IMR-90 (cell line): ENCODE data around the gene ITIH2. TPM values are rescaled to one million over a fixed set of nuclear protein-coding genes. Genes with fewer than 3 reads are reported as not detected.

ENCODE experiments used
- ATAC-seq: fragments of 200-7000 bp; cut with Tn5 transposase; 2 replicates; pipeline ENCODE4 v1.9.1; 2020; ENCODE audit warnings: low read depth, mild to moderate bottlenecking, moderate library complexity
- BruUV-seq: library from RNA; stranded (reverse); fragments of 400-500 nt; replicated peaks from 2 replicates; lab custom pipeline; 2021; lab: Mats Ljungman, UMichigan
- CTCF ChIA-PET: fragments of 300-600 bp; formaldehyde crosslinking; extraction: SDS; loops from one replicate; lab custom pipeline; 2021; ENCODE audit warnings: antibody characterized with exemption; lab: Yijun Ruan, JAX
- POLR2A ChIA-PET: fragments of 300-600 bp; sonication (Branson Sonifier 250); formaldehyde crosslinking; loops from one replicate; lab custom pipeline; 2022; ENCODE audit warnings: antibody characterized with exemption; ENCODE audit not compliant: unreplicated experiment; lab: Charles Lee
- DNase-seq: peaks from one replicate; pipeline ENCODE4 v3.0.0; 2013
- H2AFZ ChIP-seq: replicated peaks from 2 replicates; pipeline ENCODE3; 2013; ENCODE audit warnings: low read length, mild to moderate bottlenecking; ENCODE audit not compliant: poor library complexity
- H2AK5ac ChIP-seq: 2 replicates; pipeline ENCODE4 v1.6.1; 2013; ENCODE audit warnings: low read depth, low read length, inconsistent platforms
- H2AK9ac ChIP-seq: replicated peaks from 2 replicates; pipeline ENCODE3; 2013; ENCODE audit warnings: mild to moderate bottlenecking, low read depth, low read length, moderate library complexity; ENCODE audit not compliant: poor library complexity
- H2BK120ac ChIP-seq: 2 replicates; pipeline ENCODE4 v1.6.1; 2013; ENCODE audit warnings: low read depth, low read length, inconsistent platforms
- H2BK15ac ChIP-seq: 3 replicates; pipeline ENCODE4 v1.6.1; 2013; ENCODE audit warnings: low read depth, low read length, inconsistent platforms
- H2BK20ac ChIP-seq: 2 replicates; pipeline ENCODE4 v1.6.1; 2013; ENCODE audit warnings: low read depth, mild to moderate bottlenecking, inconsistent platforms, low read length, moderate library complexity
- H2BK5ac ChIP-seq: 2 replicates; pipeline ENCODE4 v1.6.1; 2013; ENCODE audit warnings: mild to moderate bottlenecking, low read depth, low read length, inconsistent platforms; ENCODE audit not compliant: poor library complexity, severe bottlenecking
- H3K14ac ChIP-seq: replicated peaks from 2 replicates; pipeline ENCODE4 v1.6.1; 2013; ENCODE audit warnings: low read depth, low read length, inconsistent platforms
- H3K18ac ChIP-seq: 2 replicates; pipeline ENCODE4 v1.6.1; 2013; ENCODE audit warnings: low read depth, low read length, control low read depth
- H3K23ac ChIP-seq: 2 replicates; pipeline ENCODE4 v1.6.1; 2013; ENCODE audit warnings: low read depth, low read length, inconsistent platforms
- H3K27ac ChIP-seq: 2 replicates; pipeline ENCODE4 v1.5.1; 2013; ENCODE audit warnings: mild to moderate bottlenecking, control low read depth, low read length; ENCODE audit not compliant: insufficient read depth
- H3K27me3 ChIP-seq: 2 replicates; pipeline ENCODE4 v1.6.1; 2013; ENCODE audit warnings: low read length; ENCODE audit not compliant: control insufficient read depth, insufficient read depth
- H3K36me3 ChIP-seq: 2 replicates; pipeline ENCODE4 v1.6.1; 2013; ENCODE audit warnings: low read length, mixed read lengths; ENCODE audit not compliant: control insufficient read depth, insufficient read depth
- H3K4ac ChIP-seq: 2 replicates; pipeline ENCODE4 v1.6.1; 2013; ENCODE audit warnings: low read depth, low read length, inconsistent platforms
- H3K4me1 ChIP-seq: 2 replicates; pipeline ENCODE4 v1.6.1; 2013; ENCODE audit warnings: low read length, mixed read lengths; ENCODE audit not compliant: control insufficient read depth, insufficient read depth
- H3K4me2 ChIP-seq: 2 replicates; pipeline ENCODE4 v1.6.1; 2013; ENCODE audit warnings: low read depth, mild to moderate bottlenecking, control low read depth, low read length, moderate library complexity
- H3K4me3 ChIP-seq: 2 replicates; pipeline ENCODE4 v1.5.1; 2013; ENCODE audit warnings: low read depth, mild to moderate bottlenecking, control low read depth, low read length, moderate library complexity; ENCODE audit not compliant: insufficient read depth
- H3K56ac ChIP-seq: 2 replicates; pipeline ENCODE4 v1.6.1; 2013; ENCODE audit warnings: low read length, inconsistent platforms; ENCODE audit not compliant: insufficient read depth; ENCODE audit errors: extremely low read depth
- H3K79me1 ChIP-seq, 2 experiments: 2 replicates each; pipeline ENCODE4 v1.6.1; 2013; ENCODE audit warnings: low read length in 2 of 2, inconsistent platforms in 1 of 2, low read depth in 1 of 2
- H3K9ac ChIP-seq: 2 replicates; pipeline ENCODE4 v1.6.1; 2013; ENCODE audit warnings: low read depth, low read length, control low read depth
- H3K9me1 ChIP-seq: 2 replicates; pipeline ENCODE4 v1.6.1; 2013; ENCODE audit warnings: low read length, inconsistent platforms; ENCODE audit not compliant: insufficient read depth
- H3K9me3 ChIP-seq: 2 replicates; pipeline ENCODE4 v1.6.1; 2013; ENCODE audit warnings: low read length; ENCODE audit not compliant: control insufficient read depth, insufficient read depth
- H4K20me1 ChIP-seq: 2 replicates; pipeline ENCODE4 v1.6.1; 2013; ENCODE audit warnings: low read length, inconsistent platforms; ENCODE audit not compliant: insufficient read depth
- H4K5ac ChIP-seq: 2 replicates; pipeline ENCODE4 v1.6.1; 2013; ENCODE audit warnings: mild to moderate bottlenecking, low read depth, low read length, control low read depth
- H4K8ac ChIP-seq, 2 experiments: 2 replicates each; pipeline ENCODE4 v1.6.1; 2013; ENCODE audit warnings: low read depth in 2 of 2, low read length in 2 of 2, control low read depth in 1 of 2, inconsistent platforms in 1 of 2
- H4K91ac ChIP-seq: 2 replicates; pipeline ENCODE4 v1.6.1; 2013; ENCODE audit warnings: low read depth, low read length, inconsistent platforms; ENCODE audit not compliant: insufficient read depth
- BHLHE40 ChIP-seq: fragments of 150-350 bp; IDR thresholded peaks from 2 replicates; pipeline ENCODE4 v1.6.1; 2016; ENCODE audit warnings: mild to moderate bottlenecking, low read depth, low read length
- CEBPB ChIP-seq: IDR thresholded peaks from 2 replicates; pipeline ENCODE4 v1.6.1; 2012; ENCODE audit warnings: low read depth, low read length, improper control_type of control experiment
- CHD1 ChIP-seq: IDR thresholded peaks from 2 replicates; pipeline ENCODE4 v1.6.1; 2012; ENCODE audit warnings: low read depth, low read length, improper control_type of control experiment
- FOS ChIP-seq: fragments of 150-350 bp; IDR thresholded peaks from 2 replicates; pipeline ENCODE4 v1.6.1; 2016; ENCODE audit warnings: low read depth, low read length
- MAFK ChIP-seq: IDR thresholded peaks from 2 replicates; pipeline ENCODE4 v1.6.1; 2012; ENCODE audit warnings: low read depth, low read length, improper control_type of control experiment
- MAZ ChIP-seq: IDR thresholded peaks from 2 replicates; pipeline ENCODE4 v1.6.1; 2012; ENCODE audit warnings: low read depth, mild to moderate bottlenecking, low read length, improper control_type of control experiment, moderate library complexity, borderline replicate concordance
- MXI1 ChIP-seq: IDR thresholded peaks from 2 replicates; pipeline ENCODE4 v1.6.1; 2012; ENCODE audit warnings: low read depth, mild to moderate bottlenecking, low read length, moderate library complexity, borderline replicate concordance
- NFE2L2 ChIP-seq: fragments of 150-350 bp; IDR thresholded peaks from 2 replicates; pipeline ENCODE4 v1.6.1; 2016; ENCODE audit warnings: low read depth, mild to moderate bottlenecking, low read length
- POLR2A ChIP-seq: IDR thresholded peaks from 2 replicates; pipeline ENCODE4 v1.6.1; 2012; ENCODE audit warnings: mild to moderate bottlenecking, low read depth, low read length
- RAD21 ChIP-seq: IDR thresholded peaks from 2 replicates; pipeline ENCODE4 v1.6.1; 2012; ENCODE audit warnings: low read length, improper control_type of control experiment
- RCOR1 ChIP-seq: IDR thresholded peaks from 2 replicates; pipeline ENCODE4 v1.6.1; 2012; ENCODE audit warnings: mild to moderate bottlenecking, low read length, improper control_type of control experiment; ENCODE audit not compliant: insufficient replicate concordance
- RFX5 ChIP-seq: IDR thresholded peaks from 2 replicates; pipeline ENCODE4 v1.8.0; 2012; ENCODE audit warnings: low read depth, mild to moderate bottlenecking, low read length, moderate library complexity
- SMC3 ChIP-seq: fragments of 150-350 bp; IDR thresholded peaks from 2 replicates; pipeline ENCODE4 v1.6.1; 2016; ENCODE audit warnings: low read depth, mild to moderate bottlenecking, antibody characterized with exemption, low read length, moderate library complexity
- WGBS, 2 experiments: methylation state at CpG; one replicate each; pipeline versions ENCODE4 v1.1.5 to v1.1.7; 2013; ENCODE audit warnings: missing lambda C conversion rate in 2 of 2; ENCODE audit not compliant: insufficient read length in 1 of 2; ENCODE audit errors: extremely low coverage in 2 of 2; 5-methylcytosine and 5-hydroxymethylcytosine counted together
- dilution Hi-C: fragments of 300-500 bp; cut with HindIII; formaldehyde crosslinking; loops from one replicate; pipeline ENCODE4 v1.14.3; 2018; ENCODE audit warnings: low sequenced_read_pairs; ENCODE audit not compliant: unreplicated experiment
- in situ Hi-C: fragments of 300-500 bp; cut with MboI; formaldehyde crosslinking; loops from 3 replicates; pipeline ENCODE4 v1.14.3; 2019; ENCODE audit warnings: low sequenced_read_pairs, inconsistent platforms, mixed read lengths
- intact Hi-C: fragments of 100-400 bp; cut with micrococcal nuclease; formaldehyde crosslinking; loops from 2 replicates; pipeline ENCODE4 v1.10.0; 2022
- polyA plus RNA-seq, 3 experiments: library from polyadenylated mRNA; depleted of rRNA; stranded (reverse); fragments of >200 nt; gene quantifications; 2 replicates each; pipeline ENCODE4 v1.2.3, GENCODE V29; 2012; ENCODE audit warnings: low replicate concordance in 1 of 3
- total RNA-seq: library from RNA; depleted of rRNA; stranded (reverse); fragments of >200 nt; gene quantifications from 2 replicates; pipeline ENCODE4 v1.2.3, GENCODE V29; 2012
- TF ChIP-seq, protein P1 (sequence below): conservative IDR thresholded peaks from 2 replicates; pipeline ENCODE4 v1.5.1; 2012; ENCODE audit warnings: mild to moderate bottlenecking, low read depth, low read length, improper control_type of control experiment
- TF ChIP-seq, protein P2 (sequence below): fragments of 150-350 bp; IDR thresholded peaks from 2 replicates; pipeline ENCODE4 v1.6.1; 2016; ENCODE audit warnings: low read depth, mild to moderate bottlenecking, low read length, moderate library complexity, borderline replicate concordance
- TF ChIP-seq, protein P3 (sequence below): fragments of 150-350 bp; IDR thresholded peaks from 2 replicates; pipeline ENCODE4 v1.6.1; 2017; ENCODE audit warnings: mild to moderate bottlenecking, antibody characterized with exemption, low read length, low read depth

Gene ITIH2
- total and polyA plus RNA-seq, 2 of the 4 experiments (the other 2 are of a cell fraction), result not detected

DNA sequence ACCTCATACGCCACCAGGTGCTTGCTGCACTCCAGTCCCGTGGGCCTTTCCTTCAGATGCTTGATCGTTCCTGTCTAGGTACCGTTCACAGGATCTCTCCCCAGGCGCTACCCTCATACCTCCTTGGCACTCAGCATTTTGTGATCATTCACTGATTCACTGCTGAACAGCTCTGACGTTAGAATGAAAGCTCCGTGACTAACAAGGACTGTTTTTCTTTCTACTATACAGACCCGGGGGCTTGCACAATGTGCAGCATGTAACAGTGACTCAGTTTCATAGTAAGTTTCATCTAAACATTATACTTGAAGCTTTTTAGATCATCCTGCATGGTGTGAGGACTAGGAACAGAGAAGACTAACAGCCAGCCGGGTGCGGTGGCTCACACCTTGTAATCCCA lies 64.1 kb downstream of the ITIH2 start:
- no peak overlapping the region for H4K5ac ChIP-seq
- H4K8ac ChIP-seq, result no peak overlapping the region
- H2BK20ac ChIP-seq, result no peak overlapping the region
- H3K4me2 ChIP-seq, result peak overlapping the region; percentile 14; the same call in 1 of the 2 replicates
- H2AK5ac ChIP-seq, result no peak overlapping the region
- H3K9ac ChIP-seq, result no peak overlapping the region
- peaks cover 6 to 7% of the 10 kb centered on the region in 2 experiments; a peak in 2 of 4 replicates for H3K79me1 ChIP-seq
- WGBS, 2 experiments, result no CpG with 5 or more reads among the region's 10 CpGs
- no peak overlapping the region for H3K56ac ChIP-seq
- no peak overlapping the region for H2BK15ac ChIP-seq
- no peaks in the 10 kb centered on the region for H3K9me3 ChIP-seq
- no TSS peak for BruUV-seq
- H2BK120ac ChIP-seq, result no peak overlapping the region
- ATAC-seq (peak; percentile 99), DNase-seq (peak; percentile 97)
- H3K36me3 ChIP-seq, result peaks cover 31% of the 10 kb centered on the region
- H4K91ac ChIP-seq, result no peak overlapping the region
- peak overlapping the region; percentile 40 for H2AFZ ChIP-seq
- no peak overlapping the region for H3K4ac ChIP-seq
- H4K20me1 ChIP-seq, result peaks cover 7% of the 10 kb centered on the region; the same call in 1 of the 2 replicates
- no peak overlapping the region for H3K23ac ChIP-seq
- H3K27ac ChIP-seq, result no peak overlapping the region
- ChIA-PET CTCF (no interaction called here), POLR2A (no interaction called here)
- H3K4me1 ChIP-seq, result 0 out of 2 replicates have a peak, but pooled peaks cover 1% of the 10 kb centered on the region
- H2AK9ac ChIP-seq, result no peak overlapping the region
- no peak overlapping the region for H2BK5ac ChIP-seq
- H3K18ac ChIP-seq, result no peak overlapping the region
- no peaks in the 10 kb centered on the region; the same call in 1 of the 2 replicates for H3K9me1 ChIP-seq
- in situ Hi-C loops, result no loop called here
- intact Hi-C loops, result no loop called here
- dilution Hi-C loops, result no loop called here
- peak; percentile 70 for TF ChIP-seq MXI1
- TF ChIP-seq RAD21, result no peak
- TF ChIP-seq, protein P1, sequence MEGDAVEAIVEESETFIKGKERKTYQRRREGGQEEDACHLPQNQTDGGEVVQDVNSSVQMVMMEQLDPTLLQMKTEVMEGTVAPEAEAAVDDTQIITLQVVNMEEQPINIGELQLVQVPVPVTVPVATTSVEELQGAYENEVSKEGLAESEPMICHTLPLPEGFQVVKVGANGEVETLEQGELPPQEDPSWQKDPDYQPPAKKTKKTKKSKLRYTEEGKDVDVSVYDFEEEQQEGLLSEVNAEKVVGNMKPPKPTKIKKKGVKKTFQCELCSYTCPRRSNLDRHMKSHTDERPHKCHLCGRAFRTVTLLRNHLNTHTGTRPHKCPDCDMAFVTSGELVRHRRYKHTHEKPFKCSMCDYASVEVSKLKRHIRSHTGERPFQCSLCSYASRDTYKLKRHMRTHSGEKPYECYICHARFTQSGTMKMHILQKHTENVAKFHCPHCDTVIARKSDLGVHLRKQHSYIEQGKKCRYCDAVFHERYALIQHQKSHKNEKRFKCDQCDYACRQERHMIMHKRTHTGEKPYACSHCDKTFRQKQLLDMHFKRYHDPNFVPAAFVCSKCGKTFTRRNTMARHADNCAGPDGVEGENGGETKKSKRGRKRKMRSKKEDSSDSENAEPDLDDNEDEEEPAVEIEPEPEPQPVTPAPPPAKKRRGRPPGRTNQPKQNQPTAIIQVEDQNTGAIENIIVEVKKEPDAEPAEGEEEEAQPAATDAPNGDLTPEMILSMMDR, result no peak
- no peak for TF ChIP-seq CHD1
- TF ChIP-seq, protein P2, sequence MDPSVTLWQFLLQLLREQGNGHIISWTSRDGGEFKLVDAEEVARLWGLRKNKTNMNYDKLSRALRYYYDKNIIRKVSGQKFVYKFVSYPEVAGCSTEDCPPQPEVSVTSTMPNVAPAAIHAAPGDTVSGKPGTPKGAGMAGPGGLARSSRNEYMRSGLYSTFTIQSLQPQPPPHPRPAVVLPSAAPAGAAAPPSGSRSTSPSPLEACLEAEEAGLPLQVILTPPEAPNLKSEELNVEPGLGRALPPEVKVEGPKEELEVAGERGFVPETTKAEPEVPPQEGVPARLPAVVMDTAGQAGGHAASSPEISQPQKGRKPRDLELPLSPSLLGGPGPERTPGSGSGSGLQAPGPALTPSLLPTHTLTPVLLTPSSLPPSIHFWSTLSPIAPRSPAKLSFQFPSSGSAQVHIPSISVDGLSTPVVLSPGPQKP, result no peak
- no peak for TF ChIP-seq MAZ
- TF ChIP-seq SMC3, result no peak
- no peak for TF ChIP-seq RCOR1
- TF ChIP-seq POLR2A, result no peak
- no peak for TF ChIP-seq BHLHE40
- TF ChIP-seq, protein P3, sequence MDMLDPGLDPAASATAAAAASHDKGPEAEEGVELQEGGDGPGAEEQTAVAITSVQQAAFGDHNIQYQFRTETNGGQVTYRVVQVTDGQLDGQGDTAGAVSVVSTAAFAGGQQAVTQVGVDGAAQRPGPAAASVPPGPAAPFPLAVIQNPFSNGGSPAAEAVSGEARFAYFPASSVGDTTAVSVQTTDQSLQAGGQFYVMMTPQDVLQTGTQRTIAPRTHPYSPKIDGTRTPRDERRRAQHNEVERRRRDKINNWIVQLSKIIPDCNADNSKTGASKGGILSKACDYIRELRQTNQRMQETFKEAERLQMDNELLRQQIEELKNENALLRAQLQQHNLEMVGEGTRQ, result no peak
- peak; percentile 23; the same call in 1 of the 2 replicates for TF ChIP-seq NFE2L2
- no peak for TF ChIP-seq RFX5
- TF ChIP-seq MAFK, result no peak; the same call in 1 of the 2 replicates
- peak; percentile 93 for TF ChIP-seq FOS
- TF ChIP-seq CEBPB, result peak; percentile 99
- H3K27me3 ChIP-seq, result no peaks in the 10 kb centered on the region
- H3K4me3 ChIP-seq, result no peak overlapping the region
- no peak overlapping the region for H3K14ac ChIP-seq
